Liver (tissue), 3 donors: ENCODE results near the gene PRKACG.

Experiments
- CTCF ChIP-seq: fragments of 150-350 bp; IDR thresholded peaks from 2 replicates; pipeline ENCODE4 v1.5.1; 2017; ENCODE audit warnings: improper control_type of control experiment, low read depth, low read length; ENCODE audit not compliant: missing input control
- FOXA2 ChIP-seq: IDR thresholded peaks from 2 replicates; pipeline ENCODE4 v1.6.1; 2016; ENCODE audit warnings: antibody characterized with exemption
- HNF4A ChIP-seq, 2 donors: conservative IDR thresholded peaks; 2 replicates each; pipeline ENCODE4 v1.6.1; 2016; ENCODE audit warnings: antibody characterized with exemption in 2 of 2, mild to moderate bottlenecking in 2 of 2
- HNF4G ChIP-seq: IDR thresholded peaks from 2 replicates; pipeline ENCODE4 v1.6.1; 2016; ENCODE audit warnings: antibody characterized with exemption
- MAX ChIP-seq: IDR thresholded peaks from 2 replicates; pipeline ENCODE4 v1.6.1; 2016; ENCODE audit warnings: antibody characterized with exemption
- RAD21 ChIP-seq, 2 donors: IDR thresholded peaks; 2 replicates each; pipeline ENCODE4 v1.6.1; 2016; ENCODE audit warnings: antibody characterized with exemption in 2 of 2, mild to moderate bottlenecking in 2 of 2
- REST ChIP-seq: IDR thresholded peaks from 2 replicates; pipeline ENCODE4 v1.6.1; 2016; ENCODE audit warnings: antibody characterized with exemption, mild to moderate bottlenecking
- SP1 ChIP-seq: IDR thresholded peaks from 2 replicates; pipeline ENCODE4 v1.6.1; 2018; ENCODE audit warnings: antibody characterized with exemption, mild to moderate bottlenecking
- TAF1 ChIP-seq: conservative IDR thresholded peaks from 2 replicates; pipeline ENCODE4 v1.6.1; 2016; ENCODE audit warnings: antibody characterized with exemption, mild to moderate bottlenecking
- YY1 ChIP-seq: IDR thresholded peaks from 2 replicates; pipeline ENCODE4 v1.6.1; 2016; ENCODE audit warnings: antibody characterized with exemption, mild to moderate bottlenecking
- ZBTB33 ChIP-seq: IDR thresholded peaks from 2 replicates; pipeline ENCODE4 v1.6.1; 2016; ENCODE audit warnings: antibody characterized with exemption
- donor health status: healthy.
- donor health status: healthy.

GRCh38 chr9:68967800-68968199 is 46.1 kb downstream of the PRKACG start:
- no peak for TF ChIP-seq CTCF
- TF ChIP-seq MAX: no peak
- no peak for TF ChIP-seq SP1
- TF ChIP-seq RAD21 (IDR thresholded peaks at IDR 0.05): no peak
- TF ChIP-seq HNF4A (conservative IDR thresholded peaks at IDR 0.05): no peak
- TF ChIP-seq TAF1: no peak
- no peak for TF ChIP-seq HNF4G
- TF ChIP-seq ZBTB33: no peak
- TF ChIP-seq YY1: no peak
- no peak for TF ChIP-seq REST
- TF ChIP-seq FOXA2: no peak
